Naive B cell (primary cell): ENCODE data around the gene TEX35. TPM values are rescaled to one million over a fixed set of nuclear protein-coding genes. Genes with fewer than 3 reads are reported as not detected.

Experiments used
- ATAC-seq, 2 donors: fragments of 150-1000 bp; cut with Tn5 transposase; 2 replicates each; pipeline ENCODE4 v1.10.0; 2021; ENCODE audit warnings: low read depth in 2 of 2, mild to moderate bottlenecking in 2 of 2, moderate library complexity in 2 of 2
- DNase-seq: peaks from one replicate; pipeline ENCODE4 v3.0.0; 2022
- H3K27ac Mint-ChIP-seq, 6 donors: one replicate each; pipeline ENCODE4 v1.8.0; 2020 to 2022; ENCODE audit warnings: mild to moderate bottlenecking in 6 of 6, mixed read lengths in 6 of 6, moderate library complexity in 5 of 6, inconsistent platforms in 2 of 6
- H3K27me3 Mint-ChIP-seq, 3 donors: one replicate each; pipeline ENCODE4 v1.8.0; 2021 to 2022; ENCODE audit warnings: mixed read lengths in 3 of 3, mild to moderate bottlenecking in 1 of 3
- H3K36me3 Mint-ChIP-seq, 2 donors: one replicate each; pipeline ENCODE4 v1.8.0; 2020 to 2022; ENCODE audit warnings: mixed read lengths in 2 of 2, inconsistent platforms in 1 of 2, mild to moderate bottlenecking in 1 of 2
- H3K4me1 Mint-ChIP-seq, 3 donors: one replicate each; pipeline ENCODE4 v1.8.0; 2020 to 2022; ENCODE audit warnings: mixed read lengths in 3 of 3, inconsistent platforms in 1 of 3, mild to moderate bottlenecking in 1 of 3, moderate library complexity in 1 of 3
- H3K4me3 Mint-ChIP-seq, 8 donors: one replicate each; pipeline ENCODE4 v1.8.0; 2020 to 2022; ENCODE audit warnings: mild to moderate bottlenecking in 8 of 8, mixed read lengths in 8 of 8, moderate library complexity in 8 of 8, inconsistent platforms in 2 of 8
- H3K9me3 Mint-ChIP-seq, 7 donors: one replicate each; pipeline ENCODE4 v1.8.0; 2020 to 2022; ENCODE audit warnings: mixed read lengths in 7 of 7, mild to moderate bottlenecking in 5 of 7, inconsistent platforms in 2 of 7, moderate library complexity in 1 of 7
- polyA plus RNA-seq, 6 donors: library from polyadenylated mRNA; unstranded; fragments of 300-500 nt; fragmentation: Illumina TruSeq; gene quantifications; one replicate each; pipeline ENCODE4 v1.2.3, GENCODE V29; 2021; ENCODE audit warnings: low read depth in 6 of 6

Gene TEX35
- polyA plus RNA-seq, 6 donors from 2014 or later: 0.14 to 0.67 (median 0.17) TPM

- Mint-ChIP-seq H3K36me3 (no peaks in the 10 kb centered on the region), H3K9me3 (no peaks in the 10 kb centered on the region), H3K4me1 (peaks cover 32 to 46% (median 37%) of the 10 kb centered on the region in 3 donors), H3K27me3 (no peaks in the 10 kb centered on the region), H3K27ac (peak overlapping the region; percentile 72 to 97 (median 95)), H3K4me3 (peak overlapping the region; percentile 58 to 84 (median 78))
- ATAC-seq: peak; percentile 32 to 43
- no peak for DNase-seq
Observed at GRCh38 chr1:178487070-178487615, 25.8 kb upstream of the TEX35 start.

GRCh38 chr1:178488393-178488792, 24.5 kb upstream of the TEX35 start:
- Mint-ChIP-seq H3K36me3 (no peaks in the 10 kb centered on the region), H3K27ac (peak overlapping the region in 3 of 6 donors; percentile 72 to 95 (median 84)), H3K4me1 (peaks cover 32 to 44% (median 41%) of the 10 kb centered on the region in 3 donors), H3K4me3 (peak overlapping the region in 4 of 8 donors; percentile 20 to 69 (median 46)), H3K27me3 (no peaks in the 10 kb centered on the region), H3K9me3 (no peaks in the 10 kb centered on the region)
- DNase-seq: no peak
- ATAC-seq: no peak

DNA sequence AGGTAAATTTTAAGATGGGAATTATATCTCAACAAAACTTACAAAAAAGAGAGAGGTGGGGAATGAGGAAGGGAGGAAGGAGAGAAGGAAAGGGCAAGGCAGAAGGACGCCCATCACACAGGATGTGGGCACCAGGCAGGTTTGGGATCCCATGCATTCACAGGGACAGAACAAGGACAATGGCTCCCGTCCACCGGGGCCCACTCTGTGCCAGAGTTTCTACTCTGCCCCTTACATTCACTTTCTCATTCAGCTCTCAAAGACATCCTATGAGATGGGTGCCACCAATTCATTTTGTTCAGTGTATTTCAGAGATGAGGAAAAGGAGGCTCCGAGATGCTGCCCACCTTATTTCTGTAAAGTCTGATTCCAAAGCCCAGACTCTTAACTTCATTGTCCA, 23.5 kb upstream of the TEX35 start:
- Mint-ChIP-seq H3K27ac (no peak overlapping the region), H3K4me3 (no peak overlapping the region), H3K9me3 (no peaks in the 10 kb centered on the region), H3K4me1 (peaks cover 27 to 36% (median 36%) of the 10 kb centered on the region in 3 donors), H3K27me3 (no peaks in the 10 kb centered on the region), H3K36me3 (no peaks in the 10 kb centered on the region)
- no peak for DNase-seq
- no peak for ATAC-seq

DNA sequence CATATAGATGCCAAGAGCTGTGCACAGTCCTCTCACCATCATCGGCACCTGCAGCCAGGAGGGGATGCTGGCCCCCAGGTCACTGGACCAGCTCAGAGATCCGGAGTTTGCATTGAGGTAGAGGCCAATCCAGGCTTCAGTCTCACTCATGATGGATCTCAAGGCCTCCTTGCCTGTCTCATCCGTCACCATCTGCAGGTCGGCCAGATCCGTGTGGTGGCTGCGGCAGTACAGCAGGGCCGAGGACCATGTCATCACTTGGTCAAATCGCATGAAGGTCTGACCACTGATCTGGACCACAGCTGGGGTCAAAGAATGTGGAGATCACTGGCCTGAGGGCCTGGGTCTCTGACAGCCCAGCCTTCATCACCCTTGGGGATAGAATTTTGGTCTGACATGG, 22.8 kb upstream of the TEX35 start:
- Mint-ChIP-seq H3K36me3 (no peaks in the 10 kb centered on the region), H3K27ac (no peak overlapping the region), H3K9me3 (no peaks in the 10 kb centered on the region), H3K27me3 (no peaks in the 10 kb centered on the region), H3K4me3 (peak overlapping the region in 2 of 8 donors; percentile 18 to 70), H3K4me1 (peaks cover 21 to 30% (median 29%) of the 10 kb centered on the region in 3 donors)
- ATAC-seq: no peak
- no peak for DNase-seq

DNA sequence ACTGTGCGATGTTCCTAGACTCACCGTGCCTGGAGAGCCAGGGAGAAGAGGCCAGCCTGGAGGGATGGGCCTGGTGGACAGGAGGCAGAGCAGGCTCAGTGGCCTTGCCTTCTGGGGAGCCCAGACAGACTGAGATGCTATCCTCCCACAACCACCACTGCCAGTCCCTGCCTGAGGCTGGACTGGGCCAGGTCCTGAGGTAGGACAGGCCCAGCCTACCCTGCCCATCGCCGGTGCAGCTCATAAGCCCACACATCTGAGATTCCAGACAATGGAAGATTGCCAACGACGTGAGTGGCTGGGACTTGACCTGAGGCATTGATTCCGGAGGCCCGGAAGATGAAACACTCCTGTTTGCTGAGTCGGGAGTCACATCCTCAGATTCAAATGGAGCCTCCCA, 21.9 kb upstream of the TEX35 start:
- Mint-ChIP-seq H3K4me1 (peaks cover 12 to 22% (median 21%) of the 10 kb centered on the region in 3 donors), H3K27me3 (peaks cover 0 to 3% (median 0%) of the 10 kb centered on the region in 3 donors), H3K36me3 (no peaks in the 10 kb centered on the region), H3K27ac (no peak overlapping the region), H3K4me3 (no peak overlapping the region), H3K9me3 (no peaks in the 10 kb centered on the region)
- DNase-seq: no peak
- no peak for ATAC-seq

DNA sequence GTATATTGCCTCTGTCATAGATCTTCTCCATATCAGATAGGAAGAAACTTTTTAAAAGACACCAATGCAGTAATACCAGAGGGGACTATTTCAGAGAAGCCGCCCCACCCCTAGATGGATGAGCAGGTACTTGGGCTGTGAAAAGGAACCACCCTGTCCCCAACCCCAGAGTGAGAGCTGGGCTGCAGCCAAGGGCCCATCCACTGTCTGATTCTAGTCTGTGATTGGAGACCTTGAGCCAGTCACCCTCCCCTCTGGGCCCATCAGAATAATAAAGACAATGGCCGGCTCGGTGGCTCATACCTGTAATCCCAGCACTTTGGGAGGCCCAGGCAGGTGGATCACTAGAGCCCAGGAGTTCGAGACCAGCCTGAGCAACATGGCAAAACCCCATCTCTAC, 21.2 kb upstream of the TEX35 start:
- no peaks in the 10 kb centered on the region for H3K9me3 Mint-ChIP-seq
- DNase-seq: no peak
- no peaks in the 10 kb centered on the region for H3K36me3 Mint-ChIP-seq
- no peak overlapping the region for H3K4me3 Mint-ChIP-seq
- no peak for ATAC-seq
- peaks cover 0 to 3% (median 0%) of the 10 kb centered on the region in 3 donors for H3K27me3 Mint-ChIP-seq
- H3K27ac Mint-ChIP-seq: no peak overlapping the region
- H3K4me1 Mint-ChIP-seq: peaks cover 7 to 18% (median 16%) of the 10 kb centered on the region in 3 donors

DNA sequence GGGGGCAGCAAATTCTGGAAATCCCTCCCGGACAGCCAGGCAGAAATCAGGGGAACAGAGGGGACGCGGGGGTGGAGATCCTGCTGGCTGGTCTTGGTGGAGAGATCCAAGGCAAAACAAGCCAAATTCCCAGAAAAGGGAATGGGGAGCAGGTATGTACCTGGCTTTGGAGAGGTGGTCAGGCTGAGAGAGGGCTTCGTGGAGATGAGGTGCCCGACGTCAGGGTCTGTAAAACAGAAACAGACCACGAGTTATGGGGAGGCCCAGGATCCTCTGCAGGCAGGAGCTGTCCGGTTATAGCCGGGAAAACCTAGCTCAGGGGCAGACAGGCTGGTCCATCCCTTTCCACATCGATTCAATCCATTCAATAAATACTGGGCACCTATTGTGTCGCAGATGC, 20.6 kb upstream of the TEX35 start:
- ATAC-seq: no peak
- peaks cover 4 to 15% (median 12%) of the 10 kb centered on the region in 3 donors for H3K4me1 Mint-ChIP-seq
- no peaks in the 10 kb centered on the region for H3K9me3 Mint-ChIP-seq
- no peak overlapping the region for H3K27ac Mint-ChIP-seq
- DNase-seq: no peak
- peaks cover 0 to 3% (median 0%) of the 10 kb centered on the region in 3 donors for H3K27me3 Mint-ChIP-seq
- no peak overlapping the region for H3K4me3 Mint-ChIP-seq
- no peaks in the 10 kb centered on the region for H3K36me3 Mint-ChIP-seq

DNA sequence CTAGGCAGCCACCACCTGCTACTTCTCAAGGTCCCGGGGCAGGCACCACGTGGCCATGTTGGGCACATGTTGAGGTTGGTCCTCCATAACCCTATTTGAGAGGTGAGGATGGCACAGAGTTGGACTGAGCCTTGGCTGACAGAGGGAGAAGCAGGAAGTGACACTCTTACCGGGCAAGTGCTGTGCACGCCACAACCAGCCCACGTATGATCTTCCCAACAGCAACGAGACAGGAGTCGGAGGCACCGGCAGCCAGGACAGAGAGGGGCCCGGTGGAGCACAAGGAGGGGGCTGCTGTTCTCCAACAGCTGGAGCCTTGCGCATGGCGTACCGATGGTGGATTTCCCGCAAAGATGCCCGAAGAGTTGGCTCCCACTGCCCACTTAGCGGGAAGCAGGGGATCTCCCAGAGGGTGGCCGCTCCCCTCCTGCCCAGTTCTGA, 19.6 kb upstream of the TEX35 start:
- Mint-ChIP-seq H3K36me3 (no peaks in the 10 kb centered on the region), H3K27me3 (peaks cover 0 to 3% (median 0%) of the 10 kb centered on the region in 3 donors), H3K4me1 (peaks cover 0 to 6% (median 2%) of the 10 kb centered on the region in 3 donors), H3K27ac (peak overlapping the region in 1 of 6 donors; percentile 53), H3K4me3 (peak overlapping the region in 1 of 8 donors; percentile 69), H3K9me3 (no peaks in the 10 kb centered on the region)
- no peak for DNase-seq
- no peak for ATAC-seq

- Mint-ChIP-seq H3K4me1 (peaks cover 0 to 6% (median 0%) of the 10 kb centered on the region in 3 donors), H3K36me3 (no peaks in the 10 kb centered on the region), H3K4me3 (no peak overlapping the region), H3K27me3 (peaks cover 0 to 3% (median 0%) of the 10 kb centered on the region in 3 donors), H3K9me3 (no peaks in the 10 kb centered on the region), H3K27ac (no peak overlapping the region)
- DNase-seq (no peak), ATAC-seq (no peak)
Observed at GRCh38 chr1:178494569-178494971, 18.3 kb upstream of the TEX35 start.

GRCh38 chr1:178495158-178495557, 17.8 kb upstream of the TEX35 start:
- H3K9me3 Mint-ChIP-seq: no peaks in the 10 kb centered on the region
- ATAC-seq (no peak), DNase-seq (no peak)
- peak overlapping the region in 1 of 6 donors; percentile 87 for H3K27ac Mint-ChIP-seq
- H3K27me3 Mint-ChIP-seq: peaks cover 0 to 3% (median 0%) of the 10 kb centered on the region in 3 donors
- no peaks in the 10 kb centered on the region for H3K36me3 Mint-ChIP-seq
- H3K4me1 Mint-ChIP-seq: peaks cover 0 to 6% (median 0%) of the 10 kb centered on the region in 3 donors
- no peak overlapping the region for H3K4me3 Mint-ChIP-seq

DNA sequence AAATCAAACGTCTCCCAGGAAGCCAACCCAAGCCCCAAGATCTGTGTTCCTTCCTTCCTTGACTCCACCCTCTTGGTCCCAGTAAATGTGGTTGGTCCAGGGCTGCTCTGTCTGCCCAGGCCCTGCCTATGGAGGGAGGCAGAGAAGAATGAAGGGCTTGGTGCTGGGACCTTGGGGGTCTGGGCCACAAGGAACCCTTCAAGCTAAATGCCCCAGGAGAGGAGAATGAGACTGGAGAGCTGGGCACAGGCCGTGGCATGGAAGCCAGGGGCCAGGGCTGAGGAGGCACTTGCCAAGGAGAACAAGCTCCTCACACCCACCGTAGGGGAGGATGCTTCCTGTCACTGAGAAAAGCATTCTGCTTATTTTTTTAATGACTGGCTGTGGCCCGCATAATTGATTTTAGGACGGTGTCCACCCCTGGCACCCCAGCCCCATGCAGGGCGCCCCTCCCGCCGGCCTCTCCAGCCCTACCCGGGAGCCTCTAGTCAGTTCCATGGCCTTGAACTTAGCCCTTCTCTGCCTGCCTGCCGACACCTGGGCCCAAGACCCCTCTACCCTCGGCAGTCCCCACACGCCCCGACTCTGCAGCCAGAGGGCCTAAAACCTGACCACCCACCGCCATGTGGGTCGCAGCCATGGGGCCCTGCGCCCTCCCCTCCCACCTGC, 17.0 kb upstream of the TEX35 start:
- H3K9me3 Mint-ChIP-seq: no peaks in the 10 kb centered on the region
- peaks cover 0 to 6% (median 0%) of the 10 kb centered on the region in 3 donors for H3K4me1 Mint-ChIP-seq
- peaks cover 0 to 3% (median 0%) of the 10 kb centered on the region in 3 donors for H3K27me3 Mint-ChIP-seq
- no peak for ATAC-seq
- DNase-seq: no peak
- no peak overlapping the region for H3K4me3 Mint-ChIP-seq
- peak overlapping the region in 1 of 6 donors; percentile 87 for H3K27ac Mint-ChIP-seq
- H3K36me3 Mint-ChIP-seq: no peaks in the 10 kb centered on the region

DNA sequence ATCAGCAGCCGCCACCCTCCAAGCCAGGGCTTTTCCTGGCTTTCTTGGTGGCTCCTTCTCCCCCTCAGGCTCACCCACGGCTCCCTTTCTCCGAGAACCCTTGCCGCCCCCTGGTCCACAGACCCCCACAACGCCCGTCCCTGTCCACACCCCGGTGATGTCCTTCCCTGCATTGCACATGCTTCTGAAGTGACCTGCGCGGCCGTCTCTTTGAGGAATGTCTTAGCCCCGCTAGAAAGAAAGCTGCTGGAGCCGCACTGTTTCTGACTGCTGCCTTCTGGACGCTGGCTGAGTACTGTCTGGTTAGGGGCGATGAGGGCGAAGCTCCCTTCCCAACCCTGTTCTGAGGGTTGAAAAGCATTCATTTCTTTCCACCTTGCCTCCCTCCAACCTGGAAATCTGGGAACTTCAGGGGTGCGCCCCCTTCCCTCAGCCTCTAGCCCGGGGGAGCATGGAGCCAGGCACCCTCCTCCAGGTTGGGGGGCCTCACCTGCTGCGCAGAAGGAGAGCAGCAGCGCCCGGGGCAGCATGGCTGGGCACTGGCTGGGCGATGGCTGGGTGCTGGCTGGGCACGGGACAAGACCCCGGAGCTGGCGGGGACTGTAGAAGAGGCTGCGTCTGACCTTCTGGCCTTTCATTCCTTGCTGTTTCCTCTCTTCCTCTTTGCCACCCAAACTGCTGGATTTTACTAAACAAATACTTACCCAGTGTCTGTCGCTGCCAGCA, 16.3 kb upstream of the TEX35 start, which contains the start of gene CLEC20A:
TSS of gene CLEC20A (minus strand) at position 555 of the 726 bp plus-strand sequence. CDS start at position 530, 25 bp downstream.
- Mint-ChIP-seq H3K9me3 (no peaks in the 10 kb centered on the region), H3K4me3 (peak within 1 kb of the TSS in 1 of 8 donors; percentile 3), H3K36me3 (no peaks in the 10 kb centered on the region), H3K27me3 (peaks cover 0 to 3% (median 0%) of the 10 kb centered on the region in 3 donors), H3K4me1 (peaks cover 0 to 4% (median under 1%) of the 10 kb centered on the region in 3 donors), H3K27ac (no peak within 1 kb of the TSS)
- ATAC-seq: no peak
- DNase-seq: no peak

DNA sequence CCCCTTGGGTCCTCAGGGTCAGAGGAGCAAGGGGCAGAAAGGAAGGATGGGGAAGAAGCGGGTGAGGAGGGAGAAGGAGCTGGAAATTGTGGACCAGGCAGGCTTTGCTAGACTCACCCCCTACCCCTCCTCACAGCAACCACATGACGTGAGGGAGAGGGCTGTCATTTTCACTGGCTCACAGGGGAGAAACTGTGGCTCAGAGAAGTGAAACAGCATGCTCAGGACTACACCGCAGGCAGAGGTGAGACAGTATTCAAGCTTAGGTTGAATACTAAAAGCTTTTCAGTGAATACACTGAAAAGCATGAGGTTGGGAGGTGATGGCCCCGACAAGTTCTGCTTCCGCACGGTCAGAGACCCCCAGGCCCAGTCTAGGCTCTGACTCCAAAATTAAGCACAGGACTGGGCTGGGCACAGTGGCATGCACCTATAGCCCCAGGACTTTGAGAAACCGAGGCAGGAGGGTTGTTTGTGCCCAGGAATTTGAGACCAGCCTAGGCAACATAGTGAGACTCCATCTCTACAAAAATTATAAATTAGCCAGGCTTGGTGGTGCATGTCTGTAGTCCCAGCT, 14.9 kb upstream of the TEX35 start:
- Mint-ChIP-seq H3K27ac (no peak overlapping the region), H3K9me3 (no peaks in the 10 kb centered on the region), H3K27me3 (peaks cover 0 to 3% (median 0%) of the 10 kb centered on the region in 3 donors), H3K36me3 (no peaks in the 10 kb centered on the region), H3K4me3 (no peak overlapping the region), H3K4me1 (peaks cover 0 to 2% (median 0%) of the 10 kb centered on the region in 3 donors)
- no peak for ATAC-seq
- no peak for DNase-seq
